HCT116 (cell line): Measurements from ENCODE around the gene CES4A. TPM values are rescaled to one million over a fixed set of nuclear protein-coding genes. Genes with fewer than 3 reads are reported as not detected.

ENCODE experiments used
- ATAC-seq: fragments of 200-7000 bp; cut with Tn5 transposase; 2 replicates; pipeline ENCODE4 v1.9.1; 2020; ENCODE audit warnings: mild to moderate bottlenecking, moderate library complexity
- BruUV-seq: library from RNA; stranded (reverse); fragments of 400-500 nt; replicated peaks from 2 replicates; lab custom pipeline; 2021; lab: Mats Ljungman, UMichigan
- CTCF ChIA-PET: fragments of 300-600 bp; sonication (Branson Sonifier 250); formaldehyde crosslinking; loops from one replicate; lab custom pipeline; 2021; ENCODE audit warnings: antibody characterized with exemption; lab: Charles Lee
- POLR2A ChIA-PET: fragments of 300-600, 350-600 bp; sonication (Branson Sonifier 250); formaldehyde crosslinking; loops from one replicate; lab custom pipeline; 2021; ENCODE audit warnings: antibody characterized with exemption; lab: Charles Lee
- RAD21 ChIA-PET, 2 experiments: fragments of 300-600 bp; sonication (Branson Sonifier 250); formaldehyde crosslinking; loops; one replicate each; lab custom pipeline; 2023; ENCODE audit warnings: low total read pairs in 2 of 2; ENCODE audit not compliant: uncharacterized antibody in 2 of 2, unreplicated experiment in 2 of 2, low non-redundant PET in 1 of 2; lab: Charles Lee
- DNase-seq: peaks from one replicate; pipeline ENCODE4 v3.0.0-alpha.2; 2010; ENCODE audit warnings: low read depth, low spot score
- H2AFZ ChIP-seq: fragments of 200-600 bp; shearing (Covaris generic), sonication (generic); 2 replicates; pipeline ENCODE4 v1.6.1; 2017; ENCODE audit warnings: low read depth, mixed run types, mixed read lengths, antibody characterized with exemption, low read length; ENCODE audit not compliant: poor library complexity, severe bottlenecking
- H3K27ac ChIP-seq: 2 replicates; pipeline ENCODE4 v1.5.1; 2012; ENCODE audit warnings: low read depth, low read length
- H3K27me3 ChIP-seq: fragments of 200-600 bp; sonication (generic); 2 replicates; pipeline ENCODE4 v1.6.1; 2016; ENCODE audit warnings: mixed run types, low read length, mixed read lengths; ENCODE audit not compliant: insufficient read depth
- H3K36me3 ChIP-seq, 2 experiments: fragments of 200-500 bp in 1 of 2; fragments of 200-600 bp in 1 of 2; sonication (Bioruptor generic) in 1 of 2; sonication (generic) in 1 of 2; 2 replicates each; pipeline versions ENCODE4 v1.5.1 to v1.6.1; 2014 to 2016; ENCODE audit warnings: low read length in 2 of 2, inconsistent platforms in 1 of 2, mixed read lengths in 1 of 2, mixed run types in 1 of 2; ENCODE audit not compliant: insufficient read depth in 2 of 2, control insufficient read depth in 1 of 2
- H3K4me1 ChIP-seq, 2 experiments: fragments of 200-600 bp in 1 of 2; sonication (generic) in 1 of 2; 2 replicates each; pipeline versions ENCODE4 v1.5.1 to v1.6.1; 2012 to 2017; ENCODE audit warnings: low read length in 2 of 2, inconsistent platforms in 1 of 2, mild to moderate bottlenecking in 1 of 2, mixed read lengths in 1 of 2, mixed run types in 1 of 2, moderate library complexity in 1 of 2; ENCODE audit not compliant: insufficient read depth in 2 of 2, control insufficient read depth in 1 of 2
- H3K4me2 ChIP-seq: fragments of 200-600 bp; sonication (generic); 2 replicates; pipeline ENCODE4 v1.6.1; 2017; ENCODE audit warnings: mixed run types, low read length, mixed read lengths
- H3K4me3 ChIP-seq, 2 experiments: fragments of 200-600 bp in 1 of 2; sonication (generic) in 1 of 2; replicated peaks in 1 of 2; 2 replicates each; pipeline ENCODE4 v1.5.1; 2011 to 2016; ENCODE audit warnings: low read length in 2 of 2, control low read depth in 1 of 2, low read depth in 1 of 2, mild to moderate bottlenecking in 1 of 2, mixed read lengths in 1 of 2, mixed run types in 1 of 2
- H3K79me2 ChIP-seq: fragments of 200-600 bp; sonication (generic); 2 replicates; pipeline ENCODE4 v1.6.1; 2017; ENCODE audit warnings: mild to moderate bottlenecking, mixed run types, low read length, moderate library complexity, mixed read lengths; ENCODE audit not compliant: insufficient read depth
- H3K9ac ChIP-seq: fragments of 200-600 bp; sonication (generic); 2 replicates; pipeline ENCODE4 v1.6.1; 2016; ENCODE audit warnings: low read length, mixed read lengths
- H3K9me2 ChIP-seq: fragments of 200-600 bp; sonication (generic), shearing (Covaris generic); 2 replicates; pipeline ENCODE4 v1.6.1; 2017; ENCODE audit warnings: mixed run types, mild to moderate bottlenecking, moderate library complexity; ENCODE audit not compliant: insufficient read depth
- H3K9me3 ChIP-seq, 2 experiments: fragments of 200-500 bp in 1 of 2; fragments of 200-600 bp in 1 of 2; sonication (Bioruptor generic) in 1 of 2; sonication (generic) in 1 of 2; 2 replicates each; pipeline ENCODE4 v1.6.1; 2014 to 2017; ENCODE audit warnings: low read length in 2 of 2, mixed read lengths in 2 of 2, inconsistent platforms in 1 of 2, low read depth in 1 of 2, mild to moderate bottlenecking in 1 of 2, mixed run types in 1 of 2, moderate library complexity in 1 of 2; ENCODE audit not compliant: control insufficient read depth in 1 of 2, insufficient read depth in 1 of 2
- H4K20me1 ChIP-seq: fragments of 200-600 bp; sonication (generic), shearing (Covaris generic); 2 replicates; pipeline ENCODE4 v1.6.1; 2017; ENCODE audit warnings: mixed run types, mild to moderate bottlenecking, moderate library complexity; ENCODE audit not compliant: insufficient read depth
- RAD21 ChIP-seq: IDR thresholded peaks from 2 replicates; pipeline ENCODE4 v1.6.1; 2012; ENCODE audit warnings: low read depth, mild to moderate bottlenecking
- SIN3A ChIP-seq: IDR thresholded peaks from 2 replicates; pipeline ENCODE4 v1.6.1; 2012; ENCODE audit warnings: low read depth
- ZFX ChIP-seq: fragments of 450-650 bp; IDR thresholded peaks from 2 replicates; pipeline ENCODE4 v1.6.1; 2017
- intact Hi-C: fragments of 100-400 bp; cut with micrococcal nuclease; formaldehyde crosslinking; loops from 2 replicates; pipeline ENCODE4 v1.10.0; 2022
- total RNA-seq: library from RNA; stranded (reverse); gene quantifications from one replicate; pipeline ENCODE4 v1.2.1, GENCODE V29; 2021; ENCODE audit not compliant: unreplicated experiment
- TF ChIP-seq, protein P1 (sequence below), 3 experiments: fragments of 200-600 bp in 1 of 3; sonication (generic) in 1 of 3; IDR thresholded peaks in 2 of 3; conservative IDR thresholded peaks in 1 of 3; 2 replicates each; pipeline ENCODE4 v1.5.1; 2012 to 2017; ENCODE audit warnings: low read depth in 2 of 3, low read length in 2 of 3, antibody characterized with exemption in 1 of 3, borderline replicate concordance in 1 of 3, control low read depth in 1 of 3, mild to moderate bottlenecking in 1 of 3, mixed read lengths in 1 of 3, mixed run types in 1 of 3, moderate library complexity in 1 of 3; ENCODE audit not compliant: insufficient read depth in 1 of 3
- TF ChIP-seq, protein P2 (sequence below): IDR thresholded peaks from 2 replicates; pipeline ENCODE4 v1.6.1; 2012

The CES4A gene
- total RNA-seq, 1 experiment from 2014 or later: not detected

DNA sequence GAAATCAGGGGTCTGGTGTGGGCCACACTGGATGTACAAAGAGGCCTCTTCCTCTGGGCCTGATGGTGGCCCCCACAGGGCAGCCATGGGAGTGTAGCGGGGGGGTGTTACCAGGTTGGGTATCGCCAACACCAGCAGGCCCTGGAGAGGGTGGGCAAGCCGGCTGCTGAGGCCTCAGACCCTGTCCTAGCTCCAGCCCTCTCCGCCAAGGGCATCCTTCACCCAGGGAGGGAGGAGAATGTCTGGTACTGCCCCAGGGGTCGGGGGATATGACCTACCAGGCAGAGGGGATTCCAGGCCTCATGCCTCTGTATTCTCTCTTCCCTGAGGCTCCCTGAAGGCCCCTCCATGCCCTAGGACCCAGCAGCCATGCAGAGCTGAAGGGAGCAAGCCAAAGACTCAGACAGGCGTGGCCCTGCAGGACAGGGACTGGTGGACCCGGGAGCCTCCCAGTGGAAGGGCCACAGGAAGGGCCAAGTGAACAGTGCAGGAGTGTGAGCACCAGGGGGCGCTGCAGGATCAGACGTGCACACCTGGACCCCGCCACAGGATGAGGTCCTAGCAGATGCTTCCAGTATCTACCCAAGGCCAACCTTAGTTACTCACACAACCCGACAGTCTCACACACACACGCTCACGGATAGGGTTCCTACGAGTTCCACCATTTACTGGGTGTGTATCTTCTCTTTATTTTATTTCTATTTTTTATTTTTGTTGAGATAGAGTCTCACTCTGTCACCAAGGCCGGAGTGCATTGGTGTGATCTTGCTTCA lies 10.9 kb upstream of the CES4A start:
- Histone ChIP-seq H3K4me3 (no peak overlapping the region), H3K27me3 (no peaks in the 10 kb centered on the region), H3K4me2 (peak overlapping the region; percentile 33; the same call in 1 of the 2 replicates), H3K79me2 (no peaks in the 10 kb centered on the region), H3K36me3 (no peaks in the 10 kb centered on the region), H3K27ac (no peak overlapping the region), H4K20me1 (no peaks in the 10 kb centered on the region), H3K9ac (no peak overlapping the region), H3K9me3 (no peaks in the 10 kb centered on the region), H3K4me1 (peaks cover 15 to 34% of the 10 kb centered on the region in 2 experiments), H2AFZ (no peak overlapping the region), H3K9me2 (no peaks in the 10 kb centered on the region)
- BruUV-seq: no TSS peak
- TF ChIP-seq, protein P1, sequence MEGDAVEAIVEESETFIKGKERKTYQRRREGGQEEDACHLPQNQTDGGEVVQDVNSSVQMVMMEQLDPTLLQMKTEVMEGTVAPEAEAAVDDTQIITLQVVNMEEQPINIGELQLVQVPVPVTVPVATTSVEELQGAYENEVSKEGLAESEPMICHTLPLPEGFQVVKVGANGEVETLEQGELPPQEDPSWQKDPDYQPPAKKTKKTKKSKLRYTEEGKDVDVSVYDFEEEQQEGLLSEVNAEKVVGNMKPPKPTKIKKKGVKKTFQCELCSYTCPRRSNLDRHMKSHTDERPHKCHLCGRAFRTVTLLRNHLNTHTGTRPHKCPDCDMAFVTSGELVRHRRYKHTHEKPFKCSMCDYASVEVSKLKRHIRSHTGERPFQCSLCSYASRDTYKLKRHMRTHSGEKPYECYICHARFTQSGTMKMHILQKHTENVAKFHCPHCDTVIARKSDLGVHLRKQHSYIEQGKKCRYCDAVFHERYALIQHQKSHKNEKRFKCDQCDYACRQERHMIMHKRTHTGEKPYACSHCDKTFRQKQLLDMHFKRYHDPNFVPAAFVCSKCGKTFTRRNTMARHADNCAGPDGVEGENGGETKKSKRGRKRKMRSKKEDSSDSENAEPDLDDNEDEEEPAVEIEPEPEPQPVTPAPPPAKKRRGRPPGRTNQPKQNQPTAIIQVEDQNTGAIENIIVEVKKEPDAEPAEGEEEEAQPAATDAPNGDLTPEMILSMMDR (IDR thresholded peaks at IDR 0.05 in 2 of 3, conservative IDR thresholded peaks at IDR 0.05 in 1 of 3; ENCODE audit: borderline replicate concordance in 1 of 3, insufficient read depth in 1 of 3, low read depth in 2 of 3, low read length in 2 of 3): peak; percentile 92 to 97 (median 94)
- no peak for TF ChIP-seq ZFX
- TF ChIP-seq SIN3A: no peak
- TF ChIP-seq RAD21: peak; percentile 99
- TF ChIP-seq, protein P2, sequence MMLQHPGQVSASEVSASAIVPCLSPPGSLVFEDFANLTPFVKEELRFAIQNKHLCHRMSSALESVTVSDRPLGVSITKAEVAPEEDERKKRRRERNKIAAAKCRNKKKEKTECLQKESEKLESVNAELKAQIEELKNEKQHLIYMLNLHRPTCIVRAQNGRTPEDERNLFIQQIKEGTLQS: no peak
- intact Hi-C loops: loop anchor here (1.0 to 2.0 kb wide), 4 partner anchors 38 to 208 kb away; no protein-coding TSS in a partner anchor
- ATAC-seq: peak; percentile 97
- RAD21 ChIA-PET: no interaction called here
- POLR2A ChIA-PET: no interaction called here
- peak; percentile 60 for DNase-seq
- CTCF ChIA-PET: no interaction called here
